ENCODE results near the gene RFFL.
"Not testable (repeated sequence)": the region's sequence is repeated elsewhere in the genome, so short reads cannot be mapped to it uniquely, and the experiment has no call there.

RFFL gene

GRCh38 chr17:35063514-35064223, at the start of gene RFFL:
Gene RFFL, minus strand, starts transcription at chr17:35063707. Its CDS starts 37,154 bp downstream, at chr17:35026553.
- H3K4me3 ChIP-seq (ENCODE audit: low read depth, low read length), result no peak within 1 kb of the TSS

- not testable (repeated sequence) for H3K4me3 ChIP-seq (ENCODE audit: low read depth, low read length)
These were observed 47.3 kb upstream of the RFFL start for GRCh38 chr17:35110791-35111190.

- no peak overlapping the region for H3K4me3 ChIP-seq (ENCODE audit: low read depth, low read length)
These were observed 41.4 kb upstream of the RFFL start for GRCh38 chr17:35104844-35105450.

- H3K4me3 ChIP-seq (ENCODE audit: low read depth, low read length), result no peak overlapping the region
These were observed 39.8 kb upstream of the RFFL start for GRCh38 chr17:35103271-35103670.

- H3K4me3 ChIP-seq (ENCODE audit: low read depth, low read length), result no peak overlapping the region
These were observed 38.2 kb upstream of the RFFL start for GRCh38 chr17:35101725-35102124.

GRCh38 chr17:35101036-35101435, 37.5 kb upstream of the RFFL start:
- H3K4me3 ChIP-seq (ENCODE audit: low read depth, low read length), result no peak overlapping the region

- no peak overlapping the region for H3K4me3 ChIP-seq (ENCODE audit: low read depth, low read length)
These were observed 36.4 kb upstream of the RFFL start for GRCh38 chr17:35099908-35100307.

- H3K4me3 ChIP-seq (ENCODE audit: low read depth, low read length), result no peak overlapping the region
These were observed 34.3 kb upstream of the RFFL start for GRCh38 chr17:35097776-35098175.

GRCh38 chr17:35095741-35096140, 32.2 kb upstream of the RFFL start:
- no peak overlapping the region for H3K4me3 ChIP-seq (ENCODE audit: low read depth, low read length)

- no peak overlapping the region for H3K4me3 ChIP-seq (ENCODE audit: low read depth, low read length)
These were observed 31.4 kb upstream of the RFFL start for GRCh38 chr17:35094902-35095301.

GRCh38 chr17:35090707-35091106, 27.2 kb upstream of the RFFL start:
- not testable (repeated sequence) for H3K4me3 ChIP-seq (ENCODE audit: low read depth, low read length)

- peak overlapping the region; percentile 20 for H3K4me3 ChIP-seq (ENCODE audit: low read depth, low read length)
These were observed 26.2 kb upstream of the RFFL start for GRCh38 chr17:35089586-35090296.

- peak overlapping the region; percentile 72 for H3K4me3 ChIP-seq (ENCODE audit: low read depth, low read length)
These were observed 25.5 kb upstream of the RFFL start for GRCh38 chr17:35088881-35089585.

- H3K4me3 ChIP-seq (ENCODE audit: low read depth, low read length), result peak overlapping the region; percentile 72
These were observed 24.9 kb upstream of the RFFL start for GRCh38 chr17:35088356-35088880.

GRCh38 chr17:35087731-35088355, 24.3 kb upstream of the RFFL start:
- peak overlapping the region; percentile 72 for H3K4me3 ChIP-seq (ENCODE audit: low read depth, low read length)

- H3K4me3 ChIP-seq (ENCODE audit: low read depth, low read length), result no peak overlapping the region
These were observed 23.5 kb upstream of the RFFL start for GRCh38 chr17:35086931-35087573.

- no peak overlapping the region for H3K4me3 ChIP-seq (ENCODE audit: low read depth, low read length)
These were observed 22.7 kb upstream of the RFFL start for GRCh38 chr17:35086164-35086563.

- no peak overlapping the region for H3K4me3 ChIP-seq (ENCODE audit: low read depth, low read length)
These were observed 21.5 kb upstream of the RFFL start for GRCh38 chr17:35084987-35085386.

- H3K4me3 ChIP-seq (ENCODE audit: low read depth, low read length), result no peak overlapping the region
These were observed 19.6 kb upstream of the RFFL start for GRCh38 chr17:35083071-35083470.

GRCh38 chr17:35082073-35082657, 18.7 kb upstream of the RFFL start:
- no peak overlapping the region for H3K4me3 ChIP-seq (ENCODE audit: low read depth, low read length)

All from iPS-11a (cell line).